Measurements from ENCODE around the gene HMGCL. TPM values are rescaled to one million over a fixed set of nuclear protein-coding genes. Genes with fewer than 3 reads are reported as not detected.

The HMGCL gene
- total and polyA plus RNA-seq, 2 of the 13 experiments (the other 11 are each of a cell fraction or from before 2014, with no cell fraction given) = 21.3 to 41.4 TPM

- TF ChIP-seq ZZZ3 (CRISPR knock-in tag; IDR thresholded peaks at IDR 0.05; ENCODE audit: borderline replicate concordance) (no peak), MLX (CRISPR knock-in tag; IDR thresholded peaks at IDR 0.05) (peak; percentile 95), ZSCAN25 (CRISPR knock-in tag; IDR thresholded peaks at IDR 0.05) (no peak), CBFB (CRISPR knock-in tag; IDR thresholded peaks at IDR 0.05) (no peak), ZFP41 (CRISPR knock-in tag; IDR thresholded peaks at IDR 0.05; ENCODE audit: borderline replicate concordance) (no peak), RFXAP (CRISPR knock-in tag; IDR thresholded peaks at IDR 0.05; ENCODE audit: borderline replicate concordance) (no peak), ARID5B (CRISPR knock-in tag; IDR thresholded peaks at IDR 0.05) (peak; percentile 47; the same call in 1 of the 2 replicates), MAFF (IDR thresholded peaks at IDR 0.05; ENCODE audit: low read depth, low read length) (no peak), ZNF646 (CRISPR knock-in tag; IDR thresholded peaks at IDR 0.05) (no peak), FOXO1 (CRISPR knock-in tag; IDR thresholded peaks at IDR 0.05) (no peak), FOXP1 (IDR thresholded peaks at IDR 0.05) (no peak), FOXP1 (CRISPR knock-in tag; IDR thresholded peaks at IDR 0.05) (no peak), ZGPAT (CRISPR knock-in tag; IDR thresholded peaks at IDR 0.05) (peak; percentile 45; the same call in 1 of the 2 replicates), KAT8 (CRISPR knock-in tag; IDR thresholded peaks at IDR 0.05) (0 out of 2 replicates have a peak, but pooled peaks have one; percentile 30), ELF3 (CRISPR knock-in tag; IDR thresholded peaks at IDR 0.05) (peak; percentile 56)
- TF ChIP-seq, protein P1, sequence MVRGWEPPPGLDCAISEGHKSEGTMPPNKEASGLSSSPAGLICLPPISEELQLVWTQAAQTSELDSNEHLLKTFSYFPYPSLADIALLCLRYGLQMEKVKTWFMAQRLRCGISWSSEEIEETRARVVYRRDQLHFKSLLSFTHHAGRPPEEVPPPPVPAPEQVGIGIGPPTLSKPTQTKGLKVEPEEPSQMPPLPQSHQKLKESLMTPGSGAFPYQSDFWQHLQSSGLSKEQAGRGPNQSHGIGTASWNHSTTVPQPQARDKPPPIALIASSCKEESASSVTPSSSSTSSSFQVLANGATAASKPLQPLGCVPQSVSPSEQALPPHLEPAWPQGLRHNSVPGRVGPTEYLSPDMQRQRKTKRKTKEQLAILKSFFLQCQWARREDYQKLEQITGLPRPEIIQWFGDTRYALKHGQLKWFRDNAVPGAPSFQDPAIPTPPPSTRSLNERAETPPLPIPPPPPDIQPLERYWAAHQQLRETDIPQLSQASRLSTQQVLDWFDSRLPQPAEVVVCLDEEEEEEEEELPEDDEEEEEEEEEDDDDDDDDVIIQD (CRISPR knock-in tag; IDR thresholded peaks at IDR 0.05; ENCODE audit: low read depth) = no peak
These were observed 50.9 kb downstream of the HMGCL start (continued) for GRCh38 chr1:23774174-23774880.
